HG03342 (cell line): Measurements from ENCODE around the gene CTDSPL.

ENCODE experiments used
- ATAC-seq: cut with Tn5 transposase; IDR thresholded peaks from one replicate; pipeline ENCODE4 v1.9.1; 2021; ENCODE audit warnings: mild to moderate bottlenecking, moderate library complexity; ENCODE audit not compliant: unreplicated experiment

CTDSPL gene

DNA sequence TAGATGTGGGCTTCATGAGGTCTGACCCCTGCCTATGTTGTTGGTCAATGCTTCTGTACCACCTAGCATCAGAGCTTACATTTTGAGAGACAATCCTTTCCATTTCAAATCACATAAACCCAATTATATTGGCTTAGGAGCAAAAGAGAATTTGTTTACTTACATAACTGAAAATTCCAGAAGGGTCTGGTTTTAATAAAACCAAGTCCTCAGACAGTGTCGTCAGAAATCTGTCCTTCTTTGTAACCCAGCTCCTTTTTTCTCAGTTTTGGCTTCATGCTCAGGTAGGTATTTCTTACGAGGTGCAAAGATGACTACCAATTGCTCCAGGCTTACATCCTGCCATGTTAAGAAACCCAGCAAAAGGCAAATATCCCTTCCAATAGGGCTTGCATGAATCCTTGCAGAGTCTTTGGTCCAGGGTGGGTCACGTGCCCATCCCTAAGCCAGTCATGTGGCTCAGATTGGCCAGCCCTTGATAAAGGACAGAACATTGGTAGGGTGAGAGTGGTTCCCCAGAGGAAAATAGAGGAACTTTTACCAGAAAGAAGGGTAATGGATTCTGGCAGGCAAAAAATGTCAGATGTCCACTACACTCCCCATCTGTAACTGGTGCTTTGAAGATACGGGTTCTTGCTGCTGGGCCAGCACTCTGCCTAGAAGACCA is 78.7 kb downstream of the CTDSPL start:
- ATAC-seq = no peak

DNA sequence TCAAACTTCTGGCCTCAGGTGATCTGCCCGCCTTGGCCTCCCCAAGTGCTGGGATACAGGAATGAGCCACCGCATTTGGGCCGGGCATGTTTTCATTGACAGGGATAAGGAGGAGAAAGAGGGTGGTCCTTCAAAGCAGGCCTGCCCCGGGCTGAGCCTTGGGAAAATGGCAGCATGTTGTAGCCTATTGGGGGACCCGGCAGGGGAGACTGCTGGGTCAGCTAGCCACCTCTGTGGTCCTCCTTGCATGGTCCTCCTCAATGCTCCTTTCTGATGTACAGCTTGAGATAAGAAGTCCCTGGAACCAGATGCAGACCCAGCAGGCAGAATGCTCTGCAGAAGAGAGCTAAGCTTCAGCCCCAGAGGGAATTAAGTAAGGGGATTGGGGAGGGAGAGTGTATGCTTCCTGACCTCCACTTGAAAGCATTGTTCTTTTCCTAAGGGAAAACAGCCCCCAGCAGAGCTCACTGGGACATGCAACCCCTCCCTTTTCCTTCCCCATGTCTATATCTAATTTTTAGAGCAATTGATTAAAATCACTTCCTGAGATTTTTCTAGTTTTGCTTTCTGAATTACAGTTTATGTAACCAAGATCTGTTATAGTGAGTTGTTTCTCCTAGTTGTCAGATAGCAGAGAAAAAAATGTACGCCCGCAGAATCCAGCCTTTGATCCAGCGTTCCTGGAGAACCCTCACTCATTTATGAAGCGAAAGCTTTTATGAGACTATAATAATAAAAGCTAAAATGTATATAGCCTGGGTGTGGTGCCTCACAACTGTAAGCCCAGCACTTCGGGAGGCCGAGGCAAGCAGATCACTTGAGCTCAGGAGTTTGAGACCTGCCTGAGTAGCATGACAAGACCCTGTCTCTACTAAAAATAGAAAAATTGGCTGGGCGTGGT is 80.2 kb downstream of the CTDSPL start:
- ATAC-seq = no peak

DNA sequence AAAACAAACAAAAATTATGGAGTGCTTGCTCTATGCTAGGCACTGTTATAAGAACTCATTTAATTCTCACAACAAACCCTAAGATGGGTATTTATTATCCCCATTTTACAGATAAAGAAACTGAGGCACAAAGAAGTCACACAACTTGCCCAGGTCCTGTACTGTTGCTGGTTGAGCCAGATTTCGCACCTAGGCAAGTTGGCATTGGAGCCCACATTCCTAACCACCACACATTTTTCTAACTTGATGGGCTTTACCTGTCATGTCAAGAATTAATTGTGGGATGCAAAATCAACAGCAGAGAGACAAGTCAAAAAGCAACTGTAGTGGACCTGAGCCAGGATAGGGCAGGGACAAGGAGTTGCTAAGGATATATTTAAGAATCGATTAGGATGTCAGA is 81.0 kb downstream of the CTDSPL start:
- ATAC-seq = no peak

DNA sequence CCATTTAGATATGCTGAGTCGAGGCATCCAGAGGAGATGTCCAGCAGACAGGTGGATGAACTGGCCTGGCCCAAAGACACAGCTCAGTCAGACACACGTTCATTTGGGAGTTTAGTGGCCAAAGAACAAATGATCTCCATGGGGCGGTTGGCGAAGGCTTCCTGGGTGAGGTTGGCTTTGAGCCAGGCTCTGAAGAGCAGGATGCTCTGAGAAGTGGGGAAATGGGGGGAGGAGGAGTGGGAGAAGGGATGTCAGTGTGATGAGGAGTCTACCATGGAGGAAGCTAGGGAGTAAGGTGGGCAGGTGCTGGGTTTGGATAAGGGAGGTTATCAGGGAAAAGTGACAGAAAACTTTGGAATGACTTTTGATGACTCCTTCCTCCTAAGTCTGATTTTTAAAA is 81.4 kb downstream of the CTDSPL start:
- ATAC-seq = no peak

DNA sequence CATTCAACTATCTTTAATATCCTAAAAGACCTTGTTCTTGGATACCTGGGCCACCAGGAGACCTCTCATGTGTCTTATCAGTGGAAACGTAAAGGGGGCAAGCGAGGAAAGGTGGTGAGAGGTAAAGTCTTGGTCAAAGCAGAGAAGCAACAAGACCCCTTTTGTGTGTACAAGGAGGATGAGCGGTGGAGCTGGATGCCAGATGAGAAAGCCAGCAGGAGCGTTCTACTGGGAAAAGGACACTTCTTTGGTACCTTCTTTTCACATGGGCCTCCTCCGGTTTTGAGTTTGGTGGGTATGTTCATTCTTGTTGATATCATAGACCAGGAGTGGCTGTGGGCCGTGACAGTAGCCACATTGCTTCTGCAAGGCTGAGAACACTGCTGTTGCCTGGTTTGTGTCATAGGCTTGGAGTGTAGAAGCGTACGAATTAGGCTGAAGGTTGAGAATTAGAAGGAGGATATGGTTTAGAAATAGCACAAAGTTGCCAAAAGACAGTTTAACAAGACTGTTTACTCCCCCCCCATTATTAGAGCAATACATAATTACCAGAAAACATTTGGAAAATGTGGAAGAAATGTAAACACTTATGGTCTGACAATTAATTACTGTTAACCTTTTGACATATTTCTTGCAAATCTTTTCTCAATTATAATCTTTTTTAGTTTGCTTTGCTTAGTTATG is 82.1 kb downstream of the CTDSPL start:
- no peak for ATAC-seq

DNA sequence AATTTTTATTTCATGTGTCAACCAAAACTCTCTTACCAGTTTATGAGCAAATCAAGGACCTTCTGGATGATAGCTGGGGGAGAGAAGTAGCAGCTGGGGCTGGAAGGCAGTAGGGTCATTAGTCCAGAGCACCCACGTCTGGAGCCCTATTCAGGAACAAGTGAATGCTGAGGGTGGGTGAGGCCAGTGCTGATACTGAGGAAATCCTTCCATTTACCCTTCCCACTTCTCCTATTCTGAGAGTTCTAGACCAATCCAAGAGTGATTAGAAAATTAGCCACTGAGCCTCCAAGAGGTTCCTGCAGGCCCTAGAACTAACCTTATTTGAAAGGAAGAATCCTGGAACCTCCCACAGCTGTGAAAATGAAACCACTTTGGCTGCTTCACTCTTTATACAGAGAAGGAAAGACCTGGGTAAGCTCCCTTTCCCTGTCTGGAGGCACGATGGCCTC is 82.7 kb downstream of the CTDSPL start:
- no peak for ATAC-seq

DNA sequence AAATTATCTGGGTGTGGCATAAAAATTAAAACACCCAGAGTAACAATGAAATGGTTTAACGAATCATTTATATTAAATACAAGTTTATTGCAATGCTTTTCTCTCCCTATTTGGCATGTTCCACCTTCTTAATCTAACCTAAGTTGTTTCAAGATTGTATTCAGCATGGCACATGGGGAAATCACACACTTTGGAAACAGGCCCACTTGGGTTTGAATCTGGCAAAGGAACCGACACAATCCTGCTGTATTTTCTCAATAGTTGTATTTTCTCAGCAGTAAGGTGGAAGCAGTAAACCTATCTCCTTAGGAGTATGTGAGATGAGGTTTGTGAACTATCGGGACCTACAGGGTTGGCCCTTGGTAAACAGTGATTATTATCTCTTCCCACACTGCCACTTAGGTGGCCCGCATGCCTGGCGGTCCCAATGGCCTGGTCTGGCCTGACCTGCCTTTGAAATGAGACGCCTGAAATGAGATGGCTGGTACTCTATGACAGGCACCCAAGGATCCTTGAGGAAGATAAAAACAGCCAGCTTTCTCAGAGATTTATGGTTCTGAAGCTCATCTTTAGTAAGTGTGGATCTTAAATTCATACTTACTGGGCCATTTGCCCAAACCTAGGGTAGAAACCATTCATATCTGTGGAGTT is 83.6 kb downstream of the CTDSPL start:
- no peak for ATAC-seq

DNA sequence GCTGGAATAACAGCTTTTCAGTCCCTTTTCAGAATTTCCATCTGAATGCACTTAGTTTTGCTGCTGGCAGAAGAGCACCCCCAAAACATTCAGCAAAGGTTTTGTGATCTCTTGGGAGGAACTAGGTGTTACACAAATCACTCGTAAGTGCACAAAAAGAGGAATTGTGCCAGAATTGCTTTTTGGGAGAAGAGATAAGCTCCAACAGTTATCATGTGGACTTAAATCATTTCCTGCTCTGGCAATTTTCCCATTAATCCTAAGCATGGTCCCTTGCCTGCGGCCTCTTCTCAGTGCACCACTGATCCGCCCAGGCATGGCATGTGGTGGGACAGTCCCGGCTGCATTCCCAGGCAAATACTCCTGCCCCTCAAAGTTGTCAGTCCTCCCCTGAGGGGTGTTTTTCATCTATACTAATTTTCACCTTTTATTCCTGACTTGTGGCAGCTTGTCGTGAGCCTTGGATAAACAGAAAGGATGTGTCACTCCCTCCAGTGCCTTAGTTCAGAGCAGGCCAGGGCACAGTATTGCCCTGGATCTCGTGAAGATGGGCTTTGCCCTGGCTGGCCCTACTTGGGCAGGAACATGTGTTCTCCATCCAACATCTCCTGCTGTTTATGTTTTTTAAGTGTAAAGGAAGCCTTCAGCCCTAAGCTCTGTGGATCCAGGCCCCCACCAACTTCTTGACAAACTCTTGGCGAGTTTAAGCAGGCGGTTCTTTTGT is 84.3 kb downstream of the CTDSPL start:
- ATAC-seq = no peak

DNA sequence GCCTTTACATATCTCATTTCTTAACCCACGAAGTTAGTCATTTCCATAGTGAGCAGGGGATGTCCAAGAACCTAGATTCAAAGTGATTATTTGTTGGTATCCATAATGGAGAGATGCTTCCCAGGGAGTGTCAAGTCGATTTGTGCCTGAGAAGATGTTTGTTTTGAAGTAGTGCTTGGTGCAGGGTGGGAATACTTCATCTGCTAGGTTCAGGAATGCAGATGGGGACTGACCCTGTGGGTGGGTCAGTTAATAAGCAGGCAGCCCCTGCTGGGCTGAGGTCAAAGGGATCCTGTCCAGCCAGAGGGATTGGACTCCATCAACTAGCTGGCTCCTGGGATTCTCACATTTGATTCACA is 84.8 kb downstream of the CTDSPL start:
- ATAC-seq = no peak

DNA sequence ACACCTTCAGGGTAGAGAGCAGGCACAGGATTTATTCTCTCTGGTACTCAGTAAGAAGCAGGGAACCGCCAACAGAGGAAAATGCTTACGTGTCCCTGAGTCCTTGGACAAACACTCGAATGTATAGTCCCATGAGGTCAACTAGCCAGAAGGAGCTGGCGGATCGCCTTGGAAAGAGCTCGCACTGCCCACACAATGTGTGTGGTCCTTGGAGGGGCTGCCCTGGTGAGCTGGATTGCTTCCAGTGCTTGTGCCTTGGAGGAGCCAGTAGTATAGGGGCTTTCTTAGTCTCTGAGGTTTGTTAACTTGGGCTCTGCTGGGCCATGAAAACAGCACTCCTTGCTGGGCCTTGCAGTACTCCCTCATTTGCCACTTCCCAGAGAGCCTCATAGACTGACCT is 88.2 kb downstream of the CTDSPL start:
- ATAC-seq = no peak

DNA sequence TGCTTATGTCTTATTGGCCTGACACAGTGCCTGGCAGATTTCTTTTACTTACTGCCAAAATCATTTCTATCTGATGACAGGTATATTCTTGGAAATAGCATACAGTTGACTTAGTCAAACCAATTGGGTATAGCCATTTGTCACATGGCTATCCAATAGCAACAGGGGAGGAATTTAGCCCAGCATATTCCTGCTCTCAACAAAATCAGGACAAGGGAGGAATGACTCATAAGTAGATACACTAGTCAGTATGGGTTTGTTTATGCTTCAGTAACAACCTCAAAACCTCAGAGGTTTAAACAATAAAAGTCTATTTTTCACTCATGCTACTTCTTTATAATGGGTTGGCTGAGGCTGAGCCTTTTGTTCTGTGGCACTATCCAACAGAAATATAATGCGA is 90.9 kb downstream of the CTDSPL start:
- ATAC-seq = no peak

DNA sequence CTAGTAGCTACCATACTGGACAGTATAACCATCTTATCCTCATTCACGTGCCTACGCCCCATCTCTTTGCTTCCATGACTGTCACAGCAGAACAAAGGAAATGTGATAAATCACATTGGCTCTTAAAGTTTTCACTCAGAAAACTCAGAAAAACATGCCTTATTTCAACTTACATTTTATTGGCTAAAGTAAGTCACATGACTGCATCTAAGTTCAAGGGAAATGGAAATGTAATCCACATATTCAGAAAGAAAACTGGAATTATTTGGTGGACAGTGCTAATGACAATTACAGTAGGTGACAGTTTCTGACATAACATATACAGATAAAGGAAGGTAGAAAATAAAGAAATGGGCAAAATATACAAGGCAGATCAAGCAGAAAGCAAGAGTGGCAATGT is 91.5 kb downstream of the CTDSPL start:
- ATAC-seq = no peak

DNA sequence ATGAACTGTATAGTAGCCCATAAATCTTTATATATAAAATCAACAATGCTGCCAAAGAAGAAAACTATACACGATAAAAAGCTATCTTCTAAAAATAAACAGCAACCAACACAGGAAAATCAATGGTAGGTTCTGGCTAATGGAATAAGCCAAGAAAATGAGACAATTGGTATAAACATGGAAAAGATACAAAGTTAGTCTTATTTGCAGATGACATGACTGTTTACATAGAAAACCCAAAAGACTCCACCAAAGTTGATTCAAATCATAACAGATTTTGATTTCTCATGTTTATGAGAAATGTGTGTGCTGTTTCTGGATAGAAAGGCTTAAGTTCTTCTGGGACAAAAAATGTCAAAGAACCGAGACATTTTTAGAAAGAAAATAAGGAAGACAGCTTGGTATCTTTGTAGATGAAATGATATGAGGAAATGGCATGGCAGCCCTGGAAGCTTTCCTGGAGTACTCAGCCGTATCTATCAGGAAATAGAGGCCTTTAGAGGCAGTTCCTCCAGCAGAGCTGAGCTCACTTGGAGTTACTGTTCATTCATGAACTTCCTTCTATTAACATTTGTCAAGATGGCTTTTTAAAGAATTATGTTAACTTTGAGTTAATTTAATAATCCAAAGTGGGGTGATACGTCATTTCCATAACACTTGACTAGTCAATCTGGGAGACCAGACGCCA is 92.2 kb downstream of the CTDSPL start:
- no peak for ATAC-seq

DNA sequence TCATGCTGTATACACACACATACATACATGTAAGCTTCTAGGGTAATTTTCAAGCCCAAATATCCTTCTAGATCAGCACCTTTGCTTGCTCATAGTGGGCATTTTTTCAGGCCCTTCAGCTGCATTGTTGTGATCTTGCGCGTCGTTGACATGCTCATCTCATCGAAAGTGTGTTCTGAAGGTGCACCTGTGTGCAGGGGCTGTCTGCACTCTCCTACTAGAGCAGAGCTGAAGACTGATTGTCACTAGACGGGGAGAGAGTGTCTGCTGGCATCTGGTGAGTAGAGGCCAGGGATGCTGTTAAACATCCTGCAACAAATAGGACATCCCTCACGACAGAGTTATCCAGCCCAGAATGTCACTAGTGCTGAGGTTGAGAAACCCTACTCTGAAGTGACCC is 93.2 kb downstream of the CTDSPL start:
- no peak for ATAC-seq

DNA sequence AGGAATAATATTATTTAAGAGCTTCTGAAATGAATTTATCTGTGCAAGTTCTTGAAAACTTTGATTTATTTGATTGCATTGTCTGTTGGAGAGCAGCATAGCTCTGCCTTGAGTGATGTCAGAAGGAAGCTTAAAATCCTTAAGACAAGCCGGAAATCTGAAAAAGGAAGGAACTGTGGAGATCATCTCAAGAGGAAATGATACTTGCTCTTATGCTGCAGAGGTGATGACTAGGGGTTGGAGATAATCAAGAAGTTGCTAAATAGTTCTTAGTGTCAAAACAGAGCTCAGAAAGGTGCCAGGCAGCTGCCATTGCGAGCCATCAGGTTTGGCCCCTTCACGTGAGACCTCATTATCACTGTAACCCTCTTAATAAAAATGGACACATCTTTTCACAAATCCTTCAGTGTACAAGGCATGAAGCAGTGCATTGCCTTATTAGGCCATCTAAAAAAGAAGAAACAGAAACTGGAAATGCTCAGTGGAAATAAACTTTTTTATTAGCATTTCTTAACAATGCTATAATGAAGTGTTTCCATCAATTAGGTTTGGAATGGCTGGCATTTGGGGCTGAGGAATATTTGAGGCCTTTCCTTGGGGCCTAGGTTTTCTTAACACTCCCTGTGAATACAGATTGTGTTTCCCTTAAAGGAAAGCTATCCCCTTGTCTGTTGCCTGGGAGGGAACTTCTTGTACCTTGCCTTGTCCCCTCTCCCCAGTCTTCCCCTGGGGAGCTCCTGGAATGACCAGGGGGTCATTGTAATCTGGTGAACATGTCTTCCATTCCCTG is 94.4 kb downstream of the CTDSPL start:
- no peak for ATAC-seq

DNA sequence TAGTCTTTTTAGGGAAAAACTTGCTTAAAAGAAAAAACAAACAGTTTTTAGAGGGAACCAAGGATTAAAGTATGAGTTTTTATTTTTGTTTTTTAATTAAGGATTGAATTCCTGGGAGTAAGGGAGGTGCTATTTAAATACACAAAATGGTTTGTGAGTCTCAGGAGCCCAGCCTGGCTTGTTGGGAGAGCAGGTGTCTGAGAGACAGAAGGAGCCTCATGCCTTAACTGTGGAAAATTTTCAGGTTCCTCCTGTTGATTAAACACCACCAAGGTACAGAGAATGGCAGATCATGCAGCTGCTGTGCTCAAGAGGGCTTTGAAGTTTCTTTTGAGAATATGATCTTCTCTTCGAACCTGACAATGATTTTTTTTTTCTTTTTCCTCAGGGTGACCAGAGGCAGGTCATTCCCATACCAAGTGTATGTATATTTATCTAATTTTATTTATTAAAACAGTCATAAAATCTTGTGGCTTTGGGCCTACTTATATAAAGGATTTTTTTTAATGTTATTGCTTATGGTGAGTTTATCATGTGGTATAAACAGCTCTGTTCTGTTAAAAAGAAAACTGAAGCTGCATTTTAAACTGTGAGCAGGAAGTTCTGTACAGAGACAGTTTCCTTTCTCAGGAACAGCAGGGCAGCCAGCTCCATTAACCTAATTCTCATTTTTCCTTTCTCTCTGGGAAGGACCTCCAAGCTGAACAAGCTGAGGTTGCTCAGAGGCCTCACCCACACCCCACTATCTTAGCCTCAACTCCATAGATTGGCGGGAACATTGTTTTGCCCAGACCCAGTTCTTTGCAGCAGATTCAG is 95.3 kb downstream of the CTDSPL start:
- no peak for ATAC-seq

DNA sequence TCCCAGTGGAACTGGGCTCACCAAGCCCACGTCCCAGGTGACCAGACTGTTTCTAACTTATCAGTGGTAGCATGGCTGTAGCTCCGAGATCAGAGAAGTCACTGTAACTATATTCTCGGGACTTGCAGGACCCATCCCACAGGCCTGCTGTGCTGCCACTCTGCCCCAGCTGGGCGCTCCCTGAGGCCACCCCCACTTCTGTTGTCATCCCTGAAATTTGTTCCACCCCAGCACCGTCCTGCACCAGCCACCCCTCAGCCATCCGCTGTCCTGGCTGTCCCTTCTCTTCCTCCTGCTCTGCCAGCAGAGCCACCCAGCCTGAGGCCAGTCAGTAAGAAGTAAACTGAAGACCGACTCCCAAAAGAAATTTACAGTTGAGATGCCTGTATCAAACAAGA is 95.9 kb downstream of the CTDSPL start:
- no peak for ATAC-seq

DNA sequence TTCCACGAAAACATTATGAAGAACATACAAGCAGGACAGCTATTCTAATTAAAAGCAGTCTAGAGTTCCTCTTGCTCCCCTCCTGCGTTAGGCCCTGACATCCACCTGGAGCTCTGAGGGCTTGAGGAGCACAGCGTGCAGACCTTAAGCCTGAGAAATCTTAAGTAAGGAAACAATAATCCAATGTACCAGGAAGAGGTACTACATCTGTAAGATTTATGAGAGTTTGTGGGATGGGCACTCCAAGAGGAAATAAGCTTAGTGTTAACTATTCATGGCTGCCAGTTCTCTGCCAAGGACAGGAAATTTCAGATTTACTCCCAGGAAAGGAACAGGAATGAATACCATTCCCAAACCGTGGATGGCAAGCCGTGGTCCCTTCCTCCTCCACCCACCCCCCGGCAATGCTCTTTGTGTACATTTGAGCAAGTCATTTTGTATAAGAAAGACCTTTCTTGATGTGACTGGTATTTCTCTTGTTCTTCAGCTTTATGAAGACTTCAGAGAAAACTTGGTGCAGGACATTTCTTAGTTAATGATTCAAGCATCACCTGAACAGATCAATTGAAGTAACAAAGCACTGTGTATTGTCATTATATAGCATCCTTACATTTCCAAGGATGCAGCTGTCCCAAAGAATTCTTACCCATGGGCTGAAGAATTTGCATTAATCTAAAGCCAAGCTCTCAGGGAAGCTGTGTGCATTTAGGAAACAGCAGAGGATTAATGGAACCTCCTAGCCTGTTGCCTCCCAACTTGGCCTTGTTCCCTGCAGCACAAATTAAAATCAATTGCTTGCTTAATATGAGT is 100.1 kb downstream of the CTDSPL start:
- ATAC-seq = no peak
